ENCODE data around the gene WDR73. TPM values are rescaled to one million over a fixed set of nuclear protein-coding genes. Genes with fewer than 3 reads are reported as not detected.

The WDR73 gene
- total and polyA plus RNA-seq, 9 of the 15 experiments (the other 6 are each of a cell fraction or from before 2014, with no cell fraction given), result 9.2 to 25.4 (median 21.7) TPM

- Histone ChIP-seq H3K9me1 (ENCODE audit: control insufficient read depth, insufficient read depth, low read length) (no peaks in the 10 kb centered on the region), H2AFZ (ENCODE audit: low read depth, low read length) (no peak overlapping the region), H3K4me1 (replicated peaks in 1 of 2; ENCODE audit: control insufficient read depth in 2 of 2, insufficient read depth in 2 of 2, low read length in 2 of 2) (peaks cover 2 to 12% of the 10 kb centered on the region in 2 experiments; a peak in 3 of 5 replicates), H3K27ac (ENCODE audit: extremely low read depth, low read depth, low read length) (no peak overlapping the region), H3K9me3 (replicated peaks; ENCODE audit: control insufficient read depth, insufficient read depth, low read depth, low read length) (no peaks in the 10 kb centered on the region), H3K9ac (ENCODE audit: insufficient read depth in 1 of 2, low read depth in 2 of 2, low read length in 2 of 2) (0 out of 4 replicates have a peak overlapping the region, but pooled peaks of 1 of the 2 experiments have one; percentile 6), H3K27me3 (ENCODE audit: control insufficient read depth in 2 of 2, insufficient read depth in 2 of 2, low read length in 2 of 2) (no peaks in the 10 kb centered on the region), H3K36me3 (ENCODE audit: control insufficient read depth, insufficient read depth, low read length) (peaks cover 4% of the 10 kb centered on the region; the same call in 2 of the 3 replicates), H3K79me2 (ENCODE audit: control insufficient read depth, insufficient read depth, low read length) (peaks cover 2% of the 10 kb centered on the region), H3K4me3 (no peak overlapping the region), H4K20me1 (replicated peaks; ENCODE audit: control insufficient read depth, insufficient read depth, low read length) (no peaks in the 10 kb centered on the region), H3K4me2 (ENCODE audit: insufficient read depth, low read length) (no peak overlapping the region)
- 73% methylated on average over 7 of the region's 7 CpGs for WGBS (ENCODE audit: insufficient coverage, low coverage, missing lambda C conversion rate)
- CTCF ChIA-PET (ENCODE audit: low intra/inter-chr PET ratio), result no interaction called here
- ATAC-seq, result no peak
- TF ChIP-seq MGA (IDR thresholded peaks at IDR 0.05) (no peak), ZKSCAN1 (IDR thresholded peaks at IDR 0.05; ENCODE audit: low read depth, low read length) (peak; percentile 84)
- intact Hi-C loops (cut with micrococcal nuclease), result no loop called here
- no peak for DNase-seq (ENCODE audit: extremely low read depth in 1 of 4, low spot score in 3 of 4)
- POLR2A ChIA-PET, result interaction anchor here (0.5 kb wide), 1 partner anchor 224 kb away, joined by 3 read pairs; no protein-coding TSS in a partner anchor
- BruUV-seq (replicated peaks), result no TSS peak
- FAIRE-seq, result no peak
- in situ Hi-C loops (cut with MboI), result no loop called here
These were observed 4.8 kb upstream of the WDR73 start for GRCh38 chr15:84658788-84659411.
